HepG2 (cell line): ENCODE results near the gene TPSD1. TPM values are rescaled to one million over a fixed set of nuclear protein-coding genes. Genes with fewer than 3 reads are reported as not detected.

Experiments used
- CENPBD1 ChIP-seq: sonication (generic); formaldehyde crosslinking; IDR thresholded peaks from 2 replicates; pipeline ENCODE4 v1.8.0; 2022; ENCODE audit warnings: missing genetic modification reagents, low read depth, mild to moderate bottlenecking, borderline replicate concordance
- CHD2 ChIP-seq: IDR thresholded peaks from 2 replicates; pipeline ENCODE4 v1.6.1; 2011; ENCODE audit warnings: low read depth, low read length, improper control_type of control experiment
- GATAD1 ChIP-seq: IDR thresholded peaks from 2 replicates; pipeline ENCODE4 v1.6.1; 2016; ENCODE audit warnings: missing genetic modification reagents, missing compliant biosample characterization
- GMEB1 ChIP-seq: sonication (generic); formaldehyde crosslinking; IDR thresholded peaks from 2 replicates; pipeline ENCODE4 v1.5.1; 2020; ENCODE audit warnings: missing genetic modification reagents, mild to moderate bottlenecking, borderline replicate concordance
- HNF4G ChIP-seq, 2 experiments: sonication (generic) in 1 of 2; formaldehyde crosslinking in 1 of 2; IDR thresholded peaks; 2 replicates each; pipeline versions ENCODE4 v1.4.0 to v1.6.1; 2011 to 2020; ENCODE audit warnings: borderline replicate concordance in 2 of 2, low read depth in 2 of 2, mild to moderate bottlenecking in 2 of 2, low read length in 1 of 2, missing genetic modification reagents in 1 of 2, moderate library complexity in 1 of 2
- JDP2 ChIP-seq: sonication (generic); formaldehyde crosslinking; IDR thresholded peaks from 2 replicates; pipeline ENCODE4 v1.8.1; 2022; ENCODE audit warnings: missing genetic modification reagents, borderline replicate concordance
- JUN ChIP-seq: sonication (generic); formaldehyde crosslinking; IDR thresholded peaks from 2 replicates; pipeline ENCODE4 v1.4.0; 2020; ENCODE audit warnings: mild to moderate bottlenecking, missing genetic modification reagents
- JUND ChIP-seq: sonication (generic); formaldehyde crosslinking; IDR thresholded peaks from 2 replicates; pipeline ENCODE4 v1.8.0; 2022; ENCODE audit warnings: mild to moderate bottlenecking, missing genetic modification reagents
- NKX3-1 ChIP-seq: sonication (generic); formaldehyde crosslinking; IDR thresholded peaks from 2 replicates; pipeline ENCODE4 v1.5.0; 2020; ENCODE audit warnings: missing genetic modification reagents
- POLR2A ChIP-seq, 2 experiments: IDR thresholded peaks; 2 replicates each; pipeline ENCODE4 v1.6.1; 2011; ENCODE audit warnings: low read depth in 2 of 2, low read length in 2 of 2, mild to moderate bottlenecking in 1 of 2, moderate library complexity in 1 of 2; ENCODE audit not compliant: insufficient read depth in 1 of 2
- POLR2AphosphoS2 ChIP-seq: IDR thresholded peaks from 2 replicates; pipeline ENCODE4 v1.6.1; 2011; ENCODE audit warnings: low read depth, low read length, improper control_type of control experiment
- PRDM4 ChIP-seq: sonication (generic); formaldehyde crosslinking; IDR thresholded peaks from 2 replicates; pipeline ENCODE4 v1.9.0; 2021; ENCODE audit warnings: missing genetic modification reagents, borderline replicate concordance
- SMC3 ChIP-seq: IDR thresholded peaks from 2 replicates; pipeline ENCODE4 v1.6.1; 2011; ENCODE audit warnings: low read length, improper control_type of control experiment
- TRIM24 ChIP-seq: sonication (generic); formaldehyde crosslinking; IDR thresholded peaks from 2 replicates; pipeline ENCODE4 v1.8.0; 2022; ENCODE audit warnings: mild to moderate bottlenecking, missing genetic modification reagents
- ZFX ChIP-seq: sonication (generic); formaldehyde crosslinking; IDR thresholded peaks from 2 replicates; pipeline ENCODE4 v1.4.0; 2020; ENCODE audit warnings: mild to moderate bottlenecking, low read depth, missing genetic modification reagents, moderate library complexity
- ZMAT3 ChIP-seq: sonication (generic); formaldehyde crosslinking; conservative IDR thresholded peaks from 2 replicates; pipeline ENCODE4 v1.7.0; 2021; ENCODE audit warnings: missing genetic modification reagents
- ZNF343 ChIP-seq: sonication (generic); formaldehyde crosslinking; IDR thresholded peaks from 2 replicates; pipeline ENCODE4 v1.4.0; 2020; ENCODE audit warnings: mild to moderate bottlenecking, missing genetic modification reagents
- ZNF558 ChIP-seq: sonication (generic); formaldehyde crosslinking; IDR thresholded peaks from 2 replicates; pipeline ENCODE4 v1.9.0; 2022; ENCODE audit warnings: mild to moderate bottlenecking, missing genetic modification reagents, borderline replicate concordance
- ZNF639 ChIP-seq: conservative IDR thresholded peaks from 2 replicates; pipeline ENCODE4 v1.6.1; 2018; ENCODE audit warnings: missing genetic modification reagents
- ZNF781 ChIP-seq: sonication (generic); formaldehyde crosslinking; IDR thresholded peaks from 2 replicates; pipeline ENCODE4 v1.5.1; 2020; ENCODE audit warnings: borderline replicate concordance, mild to moderate bottlenecking, missing genetic modification reagents; ENCODE audit errors: not compliant biosample characterization
- polyA plus RNA-seq, 8 experiments: library from polyadenylated mRNA; depleted of rRNA in 3 of 8; stranded (reverse) in 7 of 8; unstranded in 1 of 8; fragments of >200 nt; fragmentation: Illumina TruSeq in 4 of 8; extraction: Trizol in 4 of 8; gene quantifications; 2 replicates each; pipeline versions ENCODE4 v1.2.1 to v1.2.3, GENCODE V29; 2011 to 2016; ENCODE audit warnings: low read depth in 4 of 8, missing spikeins in 1 of 8, mixed read lengths in 1 of 8; ENCODE audit not compliant: insufficient read depth in 1 of 8
- total RNA-seq, 5 experiments: library from RNA; depleted of rRNA; stranded (reverse); fragments of >200 nt; fragmentation: Illumina TruSeq; extraction: Trizol; gene quantifications; 2 replicates each; pipeline ENCODE4 v1.2.3, GENCODE V29; 2016; ENCODE audit warnings: low read depth in 1 of 5

The TPSD1 gene
- total and polyA plus RNA-seq, 2 of the 13 experiments (the other 11 are each of a cell fraction or from before 2014, with no cell fraction given): not detected

GRCh38 chr16:1299012-1299867 lies 43.4 kb downstream of the TPSD1 start (continued):
- TF ChIP-seq GMEB1 (CRISPR knock-in tag) (peak; percentile 37; the same call in 1 of the 2 replicates), CHD2 (no peak), JUND (CRISPR knock-in tag) (no peak), ZMAT3 (CRISPR knock-in tag) (0 out of 2 replicates have a peak, but pooled peaks have one; percentile 18), ZNF558 (CRISPR knock-in tag) (no peak), JDP2 (CRISPR knock-in tag) (no peak), ZFX (CRISPR knock-in tag) (peak; percentile 29; the same call in 1 of the 2 replicates), ZNF639 (no peak), JUN (CRISPR knock-in tag) (no peak), POLR2AphosphoS2 (no peak), HNF4G (IDR thresholded peaks at IDR 0.05; ENCODE audit: borderline replicate concordance, low read depth, low read length) (peak; percentile 58; the same call in 1 of the 2 replicates), HNF4G (CRISPR knock-in tag; IDR thresholded peaks at IDR 0.05; ENCODE audit: borderline replicate concordance, low read depth) (peak; percentile 63; the same call in 1 of the 2 replicates), SMC3 (no peak), NKX3-1 (no peak), ZNF781 (CRISPR knock-in tag) (no peak), POLR2A (IDR thresholded peaks at IDR 0.05; ENCODE audit: insufficient read depth in 1 of 2, low read depth in 2 of 2, low read length in 2 of 2) (peak in 1 of 2 experiments; percentile 53; a peak in 2 of 4 replicates), ZNF343 (no peak), TRIM24 (CRISPR knock-in tag) (no peak), PRDM4 (no peak), GATAD1 (CRISPR knock-in tag) (no peak), CENPBD1 (CRISPR knock-in tag) (no peak)
